Measurements from ENCODE around the gene PABPC4L.

PABPC4L gene

DNA sequence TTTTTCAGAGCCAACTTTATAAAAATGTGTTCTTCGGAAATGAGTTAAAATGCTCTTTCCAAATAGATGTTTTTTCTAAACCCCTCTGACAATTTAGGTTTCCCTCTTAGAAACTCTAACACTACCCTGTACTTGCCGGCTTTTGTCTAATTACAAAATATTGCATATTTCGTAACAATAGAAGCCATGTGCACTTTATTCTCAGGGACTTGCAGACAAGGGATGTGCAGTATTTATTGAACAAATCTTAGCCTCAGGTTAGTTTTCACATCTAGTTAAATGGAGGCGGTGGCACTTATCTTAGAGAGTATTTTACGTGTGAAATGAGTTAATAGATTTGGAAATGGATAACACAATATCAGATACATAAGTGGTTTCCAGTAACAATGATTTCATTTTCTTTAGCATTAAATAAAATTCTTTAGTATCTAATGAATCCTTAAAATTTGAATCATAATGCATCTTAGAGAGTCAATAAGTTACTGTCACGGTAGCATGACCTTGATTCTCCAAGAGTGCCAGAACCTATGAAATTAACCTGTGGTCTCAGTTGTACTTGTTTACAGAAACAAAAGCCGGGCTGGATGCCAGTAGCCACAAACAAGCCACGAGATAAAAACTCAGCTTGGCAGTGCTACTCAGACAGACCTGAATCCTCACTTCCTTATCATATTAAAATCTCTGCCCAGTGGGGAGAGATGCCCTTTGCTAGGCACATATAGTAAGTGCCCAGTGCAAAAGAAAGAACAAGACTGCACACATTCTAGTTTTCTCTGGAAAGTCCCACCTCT, 772 bp upstream of the PABPC4L start:
- H3K4me3 ChIP-seq (ENCODE audit: low read length): peak overlapping the region; percentile 44
- DNase-seq (ENCODE audit: low read depth): peak; percentile 39
- TF ChIP-seq, protein P1, sequence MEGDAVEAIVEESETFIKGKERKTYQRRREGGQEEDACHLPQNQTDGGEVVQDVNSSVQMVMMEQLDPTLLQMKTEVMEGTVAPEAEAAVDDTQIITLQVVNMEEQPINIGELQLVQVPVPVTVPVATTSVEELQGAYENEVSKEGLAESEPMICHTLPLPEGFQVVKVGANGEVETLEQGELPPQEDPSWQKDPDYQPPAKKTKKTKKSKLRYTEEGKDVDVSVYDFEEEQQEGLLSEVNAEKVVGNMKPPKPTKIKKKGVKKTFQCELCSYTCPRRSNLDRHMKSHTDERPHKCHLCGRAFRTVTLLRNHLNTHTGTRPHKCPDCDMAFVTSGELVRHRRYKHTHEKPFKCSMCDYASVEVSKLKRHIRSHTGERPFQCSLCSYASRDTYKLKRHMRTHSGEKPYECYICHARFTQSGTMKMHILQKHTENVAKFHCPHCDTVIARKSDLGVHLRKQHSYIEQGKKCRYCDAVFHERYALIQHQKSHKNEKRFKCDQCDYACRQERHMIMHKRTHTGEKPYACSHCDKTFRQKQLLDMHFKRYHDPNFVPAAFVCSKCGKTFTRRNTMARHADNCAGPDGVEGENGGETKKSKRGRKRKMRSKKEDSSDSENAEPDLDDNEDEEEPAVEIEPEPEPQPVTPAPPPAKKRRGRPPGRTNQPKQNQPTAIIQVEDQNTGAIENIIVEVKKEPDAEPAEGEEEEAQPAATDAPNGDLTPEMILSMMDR (IDR thresholded peaks at IDR 0.05; ENCODE audit: insufficient read depth, low read depth, low read length, missing control alignments): no peak

DNA sequence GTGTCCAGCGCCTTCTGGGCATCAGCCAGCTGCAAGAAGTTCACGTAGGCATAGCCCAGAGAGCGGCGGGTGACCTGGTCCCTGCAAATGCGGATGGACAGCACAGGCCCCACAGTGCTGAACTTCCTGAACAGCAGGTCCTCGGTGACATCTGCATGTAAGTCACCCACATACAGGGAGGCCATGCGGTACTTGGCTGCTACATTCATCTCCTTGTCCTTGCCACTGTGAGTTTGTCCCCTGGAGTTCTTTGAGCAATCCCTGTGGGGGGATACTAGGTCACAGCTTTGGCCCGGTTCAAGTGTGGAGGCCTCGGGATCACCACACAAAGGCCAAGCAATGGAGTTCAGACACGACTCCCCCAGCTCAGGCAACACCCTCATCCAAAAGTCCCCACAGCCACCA, 776 bp downstream of the PABPC4L start:
- H3K4me3 ChIP-seq (ENCODE audit: low read length): peak overlapping the region; percentile 44
- TF ChIP-seq, protein P1 (IDR thresholded peaks at IDR 0.05; ENCODE audit: insufficient read depth, low read depth, low read length, missing control alignments): no peak
- DNase-seq (ENCODE audit: low read depth): no peak

DNA sequence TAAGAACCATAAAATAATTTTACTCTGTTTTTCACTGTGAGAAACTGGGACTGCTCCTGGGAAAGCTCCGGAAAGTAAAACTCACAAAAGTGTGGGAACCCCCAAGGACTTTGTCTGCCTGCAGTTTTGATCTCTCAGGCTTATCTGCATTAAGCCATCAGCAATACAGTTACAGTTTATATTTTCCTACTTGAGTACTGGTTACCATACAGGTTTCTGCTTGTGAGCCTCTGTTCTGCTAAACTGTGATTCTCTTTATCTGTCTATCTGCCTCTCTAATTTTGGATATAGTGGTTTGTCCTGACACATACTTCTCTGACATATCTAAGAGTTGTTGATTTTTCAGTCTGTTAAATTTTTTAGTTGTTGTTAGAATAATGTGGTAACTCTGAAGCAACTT, 11.6 kb downstream of the PABPC4L start:
- TF ChIP-seq, protein P1 (IDR thresholded peaks at IDR 0.05; ENCODE audit: insufficient read depth, low read depth, low read length, missing control alignments): no peak
- no peak overlapping the region for H3K4me3 ChIP-seq (ENCODE audit: low read length)
- no peak for DNase-seq (ENCODE audit: low read depth)

DNA sequence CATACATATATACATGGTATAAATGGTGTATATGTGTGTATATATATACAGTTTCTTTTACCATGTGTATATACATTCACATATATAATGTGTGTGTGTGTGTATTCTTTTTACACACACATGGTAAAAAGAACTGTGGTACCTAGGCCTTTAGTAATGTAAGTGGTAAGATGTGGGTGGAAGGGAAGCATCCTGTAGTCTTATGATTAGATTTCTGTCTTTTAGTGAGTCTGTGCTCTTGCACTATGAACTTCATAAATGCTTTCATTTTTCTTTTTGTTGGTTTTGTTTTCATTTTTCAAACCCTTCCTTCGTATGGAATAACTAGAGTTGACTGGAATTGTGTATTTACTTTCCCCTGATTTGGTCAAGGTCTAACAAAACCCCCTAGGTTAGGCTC, 12.1 kb downstream of the PABPC4L start:
- no peak for DNase-seq (ENCODE audit: low read depth)
- TF ChIP-seq, protein P1 (IDR thresholded peaks at IDR 0.05; ENCODE audit: insufficient read depth, low read depth, low read length, missing control alignments): no peak
- no peak overlapping the region for H3K4me3 ChIP-seq (ENCODE audit: low read length)

DNA sequence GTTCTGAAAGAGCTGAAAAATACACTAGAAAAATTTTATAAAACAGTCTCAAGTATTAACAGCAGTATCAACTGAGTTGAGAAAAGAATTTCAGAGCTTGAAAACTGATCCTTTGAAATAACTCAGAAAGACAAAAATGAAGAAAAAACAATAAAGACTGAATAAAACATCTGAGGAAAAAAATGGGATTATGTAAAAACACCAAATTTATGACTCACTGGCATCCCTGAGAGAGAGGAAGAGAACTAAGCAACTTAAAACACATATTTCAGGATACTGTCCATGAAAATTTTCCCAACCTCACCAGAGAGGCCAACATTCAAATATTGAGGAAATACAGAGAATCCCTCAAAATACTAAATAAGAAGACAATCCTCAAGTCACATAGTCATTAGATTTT, 22.9 kb downstream of the PABPC4L start:
- DNase-seq (ENCODE audit: low read depth): no peak
- no peak overlapping the region for H3K4me3 ChIP-seq (ENCODE audit: low read length)
- TF ChIP-seq, protein P1 (IDR thresholded peaks at IDR 0.05; ENCODE audit: insufficient read depth, low read depth, low read length, missing control alignments): no peak

DNA sequence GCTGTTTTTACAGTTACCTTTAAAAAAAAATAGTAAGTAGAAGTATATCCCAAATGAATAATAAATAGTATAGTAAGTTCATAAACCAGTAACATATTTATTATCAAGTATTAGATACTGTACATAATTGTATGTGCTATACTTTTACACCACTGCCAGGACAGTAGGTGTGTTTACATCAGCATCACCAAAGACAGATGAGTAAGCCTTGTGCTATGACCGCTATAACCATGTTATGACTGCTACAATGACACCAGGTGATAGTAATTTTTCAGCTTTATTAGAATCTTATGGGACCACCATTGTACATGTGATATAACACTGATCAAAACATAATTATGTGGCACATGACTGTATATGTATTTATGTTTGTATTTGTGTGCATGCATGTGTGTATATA, 27.3 kb downstream of the PABPC4L start:
- TF ChIP-seq, protein P1 (IDR thresholded peaks at IDR 0.05; ENCODE audit: insufficient read depth, low read depth, low read length, missing control alignments): no peak
- H3K4me3 ChIP-seq (ENCODE audit: low read length): no peak overlapping the region

DNA sequence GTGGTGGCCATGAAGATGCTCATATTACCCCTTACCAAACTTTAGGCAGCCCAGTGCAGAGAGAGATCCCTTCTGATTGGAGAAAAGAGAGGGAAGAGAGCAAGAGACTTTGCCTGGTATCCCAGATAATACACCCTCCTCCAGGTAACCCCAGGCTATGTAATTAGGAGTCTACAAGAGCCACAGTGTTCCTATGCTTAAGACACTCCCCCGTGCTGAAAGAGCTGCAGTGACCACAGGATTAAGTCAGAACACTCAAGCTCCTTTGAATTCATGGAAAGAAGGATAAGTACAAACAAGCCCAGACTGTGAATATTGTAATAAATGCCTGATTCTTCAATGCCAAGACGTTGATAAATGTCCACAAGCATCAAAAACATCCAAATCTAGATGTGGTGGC, 41.4 kb downstream of the PABPC4L start:
- TF ChIP-seq, protein P1 (IDR thresholded peaks at IDR 0.05; ENCODE audit: insufficient read depth, low read depth, low read length, missing control alignments): no peak
- peak; percentile 82 for DNase-seq (ENCODE audit: low read depth)
- H3K4me3 ChIP-seq (ENCODE audit: low read length): no peak overlapping the region

More for the DNA sequence above, 27.3 kb downstream of the PABPC4L start:
- peak; percentile 38 for DNase-seq (ENCODE audit: low read depth)
